Uterus (tissue), 4 donors: ENCODE data around the gene MINDY4. TPM values are rescaled to one million over a fixed set of nuclear protein-coding genes. Genes with fewer than 3 reads are reported as not detected.
A peak's percentile ranks its signal among the peaks of the same experiment; 100 is the strongest.

Experiments
- DNase-seq, 2 donors: peaks; one replicate each; pipeline ENCODE4 v3.0.0-alpha.2; 2019 to 2020
- H3K27ac ChIP-seq, 2 donors: fragments of 200-600 bp; sonication (generic); 1 replicate in 1 of 2; 2 replicates in 1 of 2; pipeline ENCODE4 v1.5.1; 2016 to 2018
- H3K27me3 ChIP-seq, 2 donors: fragments of 200-600 bp; sonication (generic); one replicate each; pipeline ENCODE4 v1.5.1; 2018 to 2019; ENCODE audit warnings: control low read depth in 1 of 2
- H3K36me3 ChIP-seq, 2 donors: fragments of 200-600 bp; sonication (generic); one replicate each; pipeline ENCODE4 v1.5.1; 2019; ENCODE audit warnings: control low read depth in 1 of 2
- H3K4me1 ChIP-seq, 2 donors: fragments of 200-600 bp; sonication (generic); one replicate each; pipeline ENCODE4 v1.5.1; 2018 to 2019; ENCODE audit warnings: control low read depth in 1 of 2
- H3K4me3 ChIP-seq, 2 donors: fragments of 200-600 bp; sonication (generic); 1 replicate in 1 of 2; 2 replicates in 1 of 2; pipeline ENCODE4 v1.5.1; 2018 to 2019; ENCODE audit warnings: mild to moderate bottlenecking in 1 of 2
- H3K9me3 ChIP-seq, 2 donors: fragments of 200-600 bp; sonication (generic); one replicate each; pipeline ENCODE4 v1.5.1; 2019; ENCODE audit warnings: control low read depth in 1 of 2
- CTCF ChIP-seq, 4 experiments: fragments of 200-600 bp in 2 of 4; fragments of 450-650 bp in 2 of 4; sonication (generic) in 2 of 4; IDR thresholded peaks; one replicate each; pipeline ENCODE4 v1.5.1; 2016 to 2019; ENCODE audit warnings: antibody characterized with exemption in 4 of 4, mild to moderate bottlenecking in 2 of 4, moderate library complexity in 1 of 4
- POLR2A ChIP-seq, 2 donors: fragments of 450-650 bp; IDR thresholded peaks; one replicate each; pipeline ENCODE4 v1.6.1; 2016; ENCODE audit warnings: antibody characterized with exemption in 2 of 2, mild to moderate bottlenecking in 1 of 2, moderate library complexity in 1 of 2
- intact Hi-C: fragments of 100-400 bp; cut with DNase I; formaldehyde crosslinking; loops from one replicate; pipeline ENCODE4 v1.15.1; 2023; ENCODE audit warnings: low total_unique reads
- total RNA-seq, 4 donors: library from RNA; depleted of rRNA in 3 of 4; stranded (reverse); fragments of >200 nt in 3 of 4; gene quantifications; one replicate each; pipeline versions ENCODE4 v1.1.0 to v1.2.4, GENCODE V29; 2014 to 2023
- donor health status: DM: yes; HTN: yes; CAD: no.

The MINDY4 gene
- total RNA-seq, 4 donors from 2014 or later: 14.7 to 23.8 (median 16.9) TPM

GRCh38 chr7:30810986-30811385, 39.8 kb downstream of the MINDY4 start:
- Histone ChIP-seq H3K4me3 (no peak overlapping the region), H3K27ac (no peak overlapping the region), H3K9me3 (no peaks in the 10 kb centered on the region), H3K27me3 (no peaks in the 10 kb centered on the region), H3K4me1 (peaks cover 0 to 20% of the 10 kb centered on the region in 2 donors), H3K36me3 (no peaks in the 10 kb centered on the region)
- DNase-seq: no peak
- TF ChIP-seq POLR2A (IDR thresholded peaks at IDR 0.05) (no peak), CTCF (IDR thresholded peaks at IDR 0.05) (no peak)
- intact Hi-C loops: no loop called here

GRCh38 chr7:30812676-30813075, 41.5 kb downstream of the MINDY4 start:
- TF ChIP-seq CTCF (IDR thresholded peaks at IDR 0.05): no peak
- TF ChIP-seq POLR2A (IDR thresholded peaks at IDR 0.05): no peak
- no peak for DNase-seq
- Histone ChIP-seq H3K36me3 (no peaks in the 10 kb centered on the region), H3K9me3 (no peaks in the 10 kb centered on the region), H3K27ac (no peak overlapping the region), H3K4me1 (peaks cover 0 to 23% of the 10 kb centered on the region in 2 donors), H3K4me3 (no peak overlapping the region), H3K27me3 (no peaks in the 10 kb centered on the region)
- intact Hi-C loops: no loop called here

- DNase-seq: no peak
- Histone ChIP-seq H3K27me3 (no peaks in the 10 kb centered on the region), H3K9me3 (no peaks in the 10 kb centered on the region), H3K4me1 (peaks cover 0 to 23% of the 10 kb centered on the region in 2 donors), H3K27ac (peak overlapping the region in 1 of 2 donors; percentile 92), H3K4me3 (no peak overlapping the region), H3K36me3 (no peaks in the 10 kb centered on the region)
- no peak for TF ChIP-seq POLR2A (IDR thresholded peaks at IDR 0.05)
- intact Hi-C loops: no loop called here
Measured at GRCh38 chr7:30813466-30813865, 42.2 kb downstream of the MINDY4 start.

GRCh38 chr7:30814700-30815387, 43.6 kb downstream of the MINDY4 start:
- intact Hi-C loops: no loop called here
- Histone ChIP-seq H3K4me1 (peaks cover 0 to 23% of the 10 kb centered on the region in 2 donors), H3K4me3 (no peak overlapping the region), H3K9me3 (no peaks in the 10 kb centered on the region), H3K36me3 (no peaks in the 10 kb centered on the region), H3K27ac (peak overlapping the region; percentile 77 to 92), H3K27me3 (no peaks in the 10 kb centered on the region)
- DNase-seq: peak in 1 of 2 donors; percentile 45
- no peak for TF ChIP-seq POLR2A (IDR thresholded peaks at IDR 0.05)
- no peak for TF ChIP-seq CTCF (IDR thresholded peaks at IDR 0.05)

GRCh38 chr7:30815388-30815854, 44.2 kb downstream of the MINDY4 start:
- no peaks in the 10 kb centered on the region for H3K9me3 ChIP-seq
- intact Hi-C loops: no loop called here
- peaks cover 0 to 23% of the 10 kb centered on the region in 2 donors for H3K4me1 ChIP-seq
- H3K27me3 ChIP-seq: no peaks in the 10 kb centered on the region
- no peak overlapping the region for H3K4me3 ChIP-seq
- H3K27ac ChIP-seq: peak overlapping the region; percentile 77 to 92
- H3K36me3 ChIP-seq: no peaks in the 10 kb centered on the region
- TF ChIP-seq CTCF (IDR thresholded peaks at IDR 0.05) (no peak), POLR2A (IDR thresholded peaks at IDR 0.05) (no peak)
- DNase-seq: no peak
